ENCODE results near the gene MED27.

DNA sequence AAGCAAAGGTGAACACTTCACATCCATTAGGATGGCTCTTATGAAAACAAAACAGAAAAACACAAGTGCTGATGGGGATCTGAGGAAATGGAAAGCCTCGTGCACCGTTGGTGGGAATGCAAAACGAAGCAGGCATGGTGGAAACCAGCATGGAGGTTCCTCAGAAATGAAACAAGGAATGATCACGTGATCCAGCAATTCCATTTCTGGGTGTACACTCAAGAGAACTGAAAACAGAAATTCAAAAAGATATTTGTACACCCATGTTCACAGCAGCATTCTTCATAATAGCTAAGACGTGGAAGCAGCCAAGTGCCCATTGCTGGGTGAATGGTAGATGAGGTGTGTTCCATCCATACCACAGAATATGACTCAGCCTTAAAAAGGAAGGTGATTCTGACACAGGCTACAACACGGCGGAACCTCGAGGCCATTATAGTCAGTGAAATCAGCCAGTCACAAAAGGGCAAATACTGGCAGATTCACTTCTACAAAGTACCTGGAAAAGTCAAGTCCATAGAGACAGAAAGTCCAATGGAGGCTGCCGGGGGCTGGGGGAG lies 252.6 kb downstream of the MED27 start:
- TF ChIP-seq TAF1 (IDR thresholded peaks at IDR 0.05; ENCODE audit: borderline replicate concordance, low read depth, low read length) (no peak), POLR2AphosphoS5 (IDR thresholded peaks at IDR 0.05; ENCODE audit: low read depth, low read length) (no peak), POLR2A (IDR thresholded peaks at IDR 0.05; ENCODE audit: low read depth, low read length) (no peak)

All from GM12892 (cell line).